Retinal pigment epithelial cell (primary cell): Measurements from ENCODE around the gene IKBIP.

Experiments
- DNase-seq: peaks from one replicate; pipeline ENCODE4 v3.0.0-alpha.2; 2010; ENCODE audit warnings: low read depth
- H3K4me3 ChIP-seq: 2 replicates; pipeline ENCODE4 v1.5.1; 2011; ENCODE audit warnings: mild to moderate bottlenecking, low read length, control low read depth, moderate library complexity
- CTCF ChIP-seq: conservative IDR thresholded peaks from 2 replicates; pipeline ENCODE4 v1.5.1; 2011; ENCODE audit warnings: low read depth, low read length, control low read depth, inconsistent platforms

Gene IKBIP

GRCh38 chr12:98638009-98638408 is 6.6 kb downstream of the IKBIP start:
- TF ChIP-seq CTCF, result no peak
- H3K4me3 ChIP-seq, result no peak overlapping the region
- DNase-seq, result no peak

GRCh38 chr12:98637068-98637467 is 7.5 kb downstream of the IKBIP start:
- no peak for DNase-seq
- no peak overlapping the region for H3K4me3 ChIP-seq
- no peak for TF ChIP-seq CTCF

- no peak for TF ChIP-seq CTCF
These were observed 8.8 kb downstream of the IKBIP start for GRCh38 chr12:98635657-98636323.

GRCh38 chr12:98618952-98619351 is 25.6 kb downstream of the IKBIP start:
- DNase-seq, result no peak
- H3K4me3 ChIP-seq, result no peak overlapping the region
- TF ChIP-seq CTCF, result no peak

More at GRCh38 chr12:98635657-98636323, 8.8 kb downstream of the IKBIP start:
- no peak overlapping the region for H3K4me3 ChIP-seq
- peak; percentile 91 for DNase-seq

- TF ChIP-seq CTCF, result no peak
- H3K4me3 ChIP-seq, result no peak overlapping the region
- DNase-seq, result no peak
These were observed 31.8 kb downstream of the IKBIP start for GRCh38 chr12:98612696-98613334.

GRCh38 chr12:98610596-98610995 is 34.0 kb downstream of the IKBIP start:
- TF ChIP-seq CTCF, result no peak
- DNase-seq, result no peak
- H3K4me3 ChIP-seq, result no peak overlapping the region
